ENCODE data around the gene FTSJ1.
"Not testable (repeated sequence)": the region's sequence is repeated elsewhere in the genome, so short reads cannot be mapped to it uniquely, and the experiment has no call there.

GRCh38 chrX:48519481-48519880 is 43.5 kb downstream of the FTSJ1 start:
- TF ChIP-seq EZH2 (IDR thresholded peaks at IDR 0.05; ENCODE audit: borderline replicate concordance, low read depth, low read length, severe bottlenecking); CTCF (IDR thresholded peaks at IDR 0.05; ENCODE audit: borderline replicate concordance, extremely low read depth, low read length, poor library complexity, severe bottlenecking): not testable (repeated sequence)

Data from DND-41 (cell line).